A673 (cell line): ENCODE results near the gene LAX1.

ENCODE experiments used
- CTCF ChIP-seq: fragments of 300-800, 200-600 bp; sonication (generic); conservative IDR thresholded peaks from 2 replicates; pipeline ENCODE4 v1.5.1; 2017; ENCODE audit warnings: low read depth, mild to moderate bottlenecking, antibody characterized with exemption, low read length, moderate library complexity, mixed read lengths
- EZH2 ChIP-seq: fragments of 200-600 bp; sonication (generic); IDR thresholded peaks from 2 replicates; pipeline ENCODE4 v1.6.1; 2017; ENCODE audit warnings: borderline replicate concordance, low read depth, mild to moderate bottlenecking, mixed read lengths, antibody characterized with exemption, low read length; ENCODE audit not compliant: poor library complexity, severe bottlenecking

GRCh38 chr1:203742436-203742835 is 22.5 kb upstream of the LAX1 start:
- no peak for TF ChIP-seq CTCF
- no peak for TF ChIP-seq EZH2
